K562 (cell line): ENCODE results near the gene ZNF410. TPM values are rescaled to one million over a fixed set of nuclear protein-coding genes. Genes with fewer than 3 reads are reported as not detected.

ENCODE experiments used
- ARHGAP35 ChIP-seq: fragments of 450-650 bp; IDR thresholded peaks from 2 replicates; pipeline ENCODE4 v1.6.1; 2018; ENCODE audit not compliant: partially characterized antibody
- BHLHE40 ChIP-seq: IDR thresholded peaks from 2 replicates; pipeline ENCODE4 v1.6.1; 2011; ENCODE audit warnings: low read length, improper control_type of control experiment
- ETS2 ChIP-seq: IDR thresholded peaks from 2 replicates; pipeline ENCODE4 v1.6.1; 2016; ENCODE audit warnings: borderline replicate concordance, missing genetic modification characterization, mild to moderate bottlenecking, moderate library complexity, missing compliant biosample characterization; ENCODE audit not compliant: poor library complexity, severe bottlenecking
- FOXK2 ChIP-seq, 2 experiments: fragments of 450-650 bp; IDR thresholded peaks in 1 of 2; conservative IDR thresholded peaks in 1 of 2; 2 replicates each; pipeline ENCODE4 v1.6.1; 2016; ENCODE audit warnings: low read depth in 2 of 2, mild to moderate bottlenecking in 1 of 2
- FUS ChIP-seq: fragments of 200-400 bp; formaldehyde crosslinking; optimal IDR thresholded peaks from 2 replicates; pipeline ENCODE3; 2017; ENCODE audit warnings: low read depth, low read length
- GABPB1 ChIP-seq: sonication (generic); formaldehyde crosslinking; IDR thresholded peaks from 2 replicates; pipeline ENCODE4 v1.8.0; 2022; ENCODE audit warnings: mild to moderate bottlenecking, missing genetic modification reagents
- MED1 ChIP-seq: sonication (generic); formaldehyde crosslinking; IDR thresholded peaks from 2 replicates; pipeline ENCODE4 v1.8.1; 2023; ENCODE audit warnings: missing genetic modification reagents, borderline replicate concordance
- MXI1 ChIP-seq: IDR thresholded peaks from 2 replicates; pipeline ENCODE4 v1.6.1; 2011; ENCODE audit warnings: low read depth, mild to moderate bottlenecking, improper control_type of control experiment, low read length
- RNF2 ChIP-seq: sonication (generic); IDR thresholded peaks from 2 replicates; pipeline ENCODE4 v1.6.1; 2016
- WHSC1 ChIP-seq: IDR thresholded peaks from one replicate; pipeline ENCODE4 v1.6.1; 2012; ENCODE audit warnings: low read length, control low read depth, inconsistent platforms
- ZNF561 ChIP-seq: fragments of 450-650 bp; formaldehyde crosslinking; conservative IDR thresholded peaks from 2 replicates; pipeline ENCODE4 v1.4.0; 2020; ENCODE audit warnings: mild to moderate bottlenecking, moderate library complexity
- polyA plus RNA-seq, 8 experiments: library from polyadenylated mRNA; depleted of rRNA in 4 of 8; stranded (reverse) in 5 of 8; unstranded in 3 of 8; fragments of >200 nt; fragmentation: Nextera tagmentation in 2 of 8; fragmentation: Illumina TruSeq in 1 of 8; extraction: Ambion mirVana in 2 of 8; extraction: Trizol in 1 of 8; gene quantifications; 2 replicates each; pipeline versions ENCODE4 v1.2.1 to v1.2.3, GENCODE V29; 2011 to 2014; ENCODE audit warnings: inconsistent platforms in 1 of 8, missing spikeins in 1 of 8
- total RNA-seq, 7 experiments: library from RNA; depleted of rRNA in 6 of 7; stranded (reverse); fragments of >200 nt in 6 of 7; fragmentation: Illumina TruSeq in 2 of 7; extraction: Trizol in 2 of 7; gene quantifications; 2 replicates each; pipeline versions ENCODE4 v1.2.1 to v1.2.3, GENCODE V29; 2011 to 2021; ENCODE audit warnings: low replicate concordance in 1 of 7
- TF ChIP-seq, protein P1 (sequence below), 3 experiments: IDR thresholded peaks in 2 of 3; conservative IDR thresholded peaks in 1 of 3; 2 replicates each; pipeline ENCODE4 v1.5.1; 2011 to 2012; ENCODE audit warnings: low read length in 3 of 3, mild to moderate bottlenecking in 3 of 3, control low read depth in 2 of 3, improper control_type of control experiment in 1 of 3, inconsistent platforms in 1 of 3, low read depth in 1 of 3, mixed read lengths in 1 of 3, moderate library complexity in 1 of 3; ENCODE audit not compliant: insufficient read depth in 2 of 3
- TF ChIP-seq, protein P2 (sequence below): sonication (generic); formaldehyde crosslinking; IDR thresholded peaks from 2 replicates; pipeline ENCODE4 v1.8.0; 2023; ENCODE audit warnings: mild to moderate bottlenecking, missing genetic modification reagents
- TF ChIP-seq, protein P3 (sequence below): fragments of 450-650 bp; IDR thresholded peaks from 2 replicates; pipeline ENCODE4 v1.6.1; 2017; ENCODE audit warnings: mild to moderate bottlenecking, moderate library complexity
- TF ChIP-seq, protein P4 (sequence below): fragments of 450-650 bp; IDR thresholded peaks from 2 replicates; pipeline ENCODE4 v1.6.1; 2018; ENCODE audit not compliant: partially characterized antibody

ZNF410 gene
- total and polyA plus RNA-seq, 9 of the 15 experiments (the other 6 are each of a cell fraction or from before 2014, with no cell fraction given): 20.5 to 64.8 (median 38.7) TPM

DNA sequence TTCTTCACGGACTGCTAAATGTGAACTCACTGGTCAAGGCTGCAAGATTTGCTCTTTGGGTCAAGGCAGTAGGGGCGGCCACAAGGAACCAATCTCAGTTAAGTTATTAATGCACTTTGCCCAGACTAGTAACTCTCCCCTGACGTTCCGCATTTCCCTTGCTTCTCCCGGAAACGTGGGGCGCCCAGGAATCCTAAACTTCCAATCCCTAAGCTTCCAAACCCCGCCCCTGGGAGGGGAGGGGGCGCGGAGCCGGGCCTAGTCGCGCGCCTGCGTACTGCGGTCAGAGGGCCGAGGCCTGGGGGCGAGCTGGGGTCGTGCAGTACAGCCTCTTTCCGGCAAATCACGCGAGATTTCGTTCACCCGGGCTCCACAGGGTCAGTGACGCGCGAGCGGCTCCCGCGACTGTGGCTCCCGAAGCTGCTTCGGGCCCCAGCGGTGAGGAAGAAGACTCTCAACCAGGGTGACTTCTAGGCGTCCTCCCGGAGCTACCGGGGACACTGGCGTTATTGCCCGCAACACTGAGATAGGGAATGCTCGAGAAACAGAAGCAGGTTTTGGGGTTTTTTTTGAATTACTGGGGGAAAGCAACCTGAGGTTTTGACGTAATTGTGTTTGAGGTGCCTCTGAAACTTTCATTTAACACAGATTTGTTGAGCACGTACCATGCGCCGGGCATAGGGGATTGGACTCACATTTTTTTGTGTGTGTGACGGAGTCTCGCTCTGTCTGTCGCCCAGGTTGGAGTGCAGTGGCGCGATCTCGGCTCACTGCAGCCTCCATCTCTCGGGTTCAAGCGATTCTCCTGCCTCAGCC lies 34.9 kb upstream of the ZNF410 start, which contains the start of gene PTGR2 (continued):
- TF ChIP-seq, protein P1, sequence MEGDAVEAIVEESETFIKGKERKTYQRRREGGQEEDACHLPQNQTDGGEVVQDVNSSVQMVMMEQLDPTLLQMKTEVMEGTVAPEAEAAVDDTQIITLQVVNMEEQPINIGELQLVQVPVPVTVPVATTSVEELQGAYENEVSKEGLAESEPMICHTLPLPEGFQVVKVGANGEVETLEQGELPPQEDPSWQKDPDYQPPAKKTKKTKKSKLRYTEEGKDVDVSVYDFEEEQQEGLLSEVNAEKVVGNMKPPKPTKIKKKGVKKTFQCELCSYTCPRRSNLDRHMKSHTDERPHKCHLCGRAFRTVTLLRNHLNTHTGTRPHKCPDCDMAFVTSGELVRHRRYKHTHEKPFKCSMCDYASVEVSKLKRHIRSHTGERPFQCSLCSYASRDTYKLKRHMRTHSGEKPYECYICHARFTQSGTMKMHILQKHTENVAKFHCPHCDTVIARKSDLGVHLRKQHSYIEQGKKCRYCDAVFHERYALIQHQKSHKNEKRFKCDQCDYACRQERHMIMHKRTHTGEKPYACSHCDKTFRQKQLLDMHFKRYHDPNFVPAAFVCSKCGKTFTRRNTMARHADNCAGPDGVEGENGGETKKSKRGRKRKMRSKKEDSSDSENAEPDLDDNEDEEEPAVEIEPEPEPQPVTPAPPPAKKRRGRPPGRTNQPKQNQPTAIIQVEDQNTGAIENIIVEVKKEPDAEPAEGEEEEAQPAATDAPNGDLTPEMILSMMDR (IDR thresholded peaks at IDR 0.05 in 2 of 3, conservative IDR thresholded peaks at IDR 0.05 in 1 of 3; ENCODE audit: insufficient read depth in 2 of 3, low read depth in 1 of 3, low read length in 3 of 3): 0 out of 6 replicates have a peak, but pooled peaks of 1 of the 3 experiments have one; percentile 7
- TF ChIP-seq GABPB1 (CRISPR knock-in tag) (0 out of 2 replicates have a peak, but pooled peaks have one; percentile 29), ZNF561 (CRISPR knock-in tag) (no peak), FUS (no peak), ETS2 (tag) (no peak), MXI1 (0 out of 2 replicates have a peak, but pooled peaks have one; percentile 18), BHLHE40 (0 out of 2 replicates have a peak, but pooled peaks have one; percentile 19), RNF2 (no peak), MED1 (no peak), FOXK2 (conservative IDR thresholded peaks at IDR 0.05 in 1 of 2, IDR thresholded peaks at IDR 0.05 in 1 of 2; ENCODE audit: low read depth in 2 of 2) (no peak), ARHGAP35 (peak; percentile 10), WHSC1 (no peak)
- TF ChIP-seq, protein P2, sequence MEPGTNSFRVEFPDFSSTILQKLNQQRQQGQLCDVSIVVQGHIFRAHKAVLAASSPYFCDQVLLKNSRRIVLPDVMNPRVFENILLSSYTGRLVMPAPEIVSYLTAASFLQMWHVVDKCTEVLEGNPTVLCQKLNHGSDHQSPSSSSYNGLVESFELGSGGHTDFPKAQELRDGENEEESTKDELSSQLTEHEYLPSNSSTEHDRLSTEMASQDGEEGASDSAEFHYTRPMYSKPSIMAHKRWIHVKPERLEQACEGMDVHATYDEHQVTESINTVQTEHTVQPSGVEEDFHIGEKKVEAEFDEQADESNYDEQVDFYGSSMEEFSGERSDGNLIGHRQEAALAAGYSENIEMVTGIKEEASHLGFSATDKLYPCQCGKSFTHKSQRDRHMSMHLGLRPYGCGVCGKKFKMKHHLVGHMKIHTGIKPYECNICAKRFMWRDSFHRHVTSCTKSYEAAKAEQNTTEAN (CRISPR knock-in tag): no peak; the same call in 1 of the 2 replicates
- TF ChIP-seq, protein P3, sequence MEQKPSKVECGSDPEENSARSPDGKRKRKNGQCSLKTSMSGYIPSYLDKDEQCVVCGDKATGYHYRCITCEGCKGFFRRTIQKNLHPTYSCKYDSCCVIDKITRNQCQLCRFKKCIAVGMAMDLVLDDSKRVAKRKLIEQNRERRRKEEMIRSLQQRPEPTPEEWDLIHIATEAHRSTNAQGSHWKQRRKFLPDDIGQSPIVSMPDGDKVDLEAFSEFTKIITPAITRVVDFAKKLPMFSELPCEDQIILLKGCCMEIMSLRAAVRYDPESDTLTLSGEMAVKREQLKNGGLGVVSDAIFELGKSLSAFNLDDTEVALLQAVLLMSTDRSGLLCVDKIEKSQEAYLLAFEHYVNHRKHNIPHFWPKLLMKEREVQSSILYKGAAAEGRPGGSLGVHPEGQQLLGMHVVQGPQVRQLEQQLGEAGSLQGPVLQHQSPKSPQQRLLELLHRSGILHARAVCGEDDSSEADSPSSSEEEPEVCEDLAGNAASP: no peak
- TF ChIP-seq, protein P4, sequence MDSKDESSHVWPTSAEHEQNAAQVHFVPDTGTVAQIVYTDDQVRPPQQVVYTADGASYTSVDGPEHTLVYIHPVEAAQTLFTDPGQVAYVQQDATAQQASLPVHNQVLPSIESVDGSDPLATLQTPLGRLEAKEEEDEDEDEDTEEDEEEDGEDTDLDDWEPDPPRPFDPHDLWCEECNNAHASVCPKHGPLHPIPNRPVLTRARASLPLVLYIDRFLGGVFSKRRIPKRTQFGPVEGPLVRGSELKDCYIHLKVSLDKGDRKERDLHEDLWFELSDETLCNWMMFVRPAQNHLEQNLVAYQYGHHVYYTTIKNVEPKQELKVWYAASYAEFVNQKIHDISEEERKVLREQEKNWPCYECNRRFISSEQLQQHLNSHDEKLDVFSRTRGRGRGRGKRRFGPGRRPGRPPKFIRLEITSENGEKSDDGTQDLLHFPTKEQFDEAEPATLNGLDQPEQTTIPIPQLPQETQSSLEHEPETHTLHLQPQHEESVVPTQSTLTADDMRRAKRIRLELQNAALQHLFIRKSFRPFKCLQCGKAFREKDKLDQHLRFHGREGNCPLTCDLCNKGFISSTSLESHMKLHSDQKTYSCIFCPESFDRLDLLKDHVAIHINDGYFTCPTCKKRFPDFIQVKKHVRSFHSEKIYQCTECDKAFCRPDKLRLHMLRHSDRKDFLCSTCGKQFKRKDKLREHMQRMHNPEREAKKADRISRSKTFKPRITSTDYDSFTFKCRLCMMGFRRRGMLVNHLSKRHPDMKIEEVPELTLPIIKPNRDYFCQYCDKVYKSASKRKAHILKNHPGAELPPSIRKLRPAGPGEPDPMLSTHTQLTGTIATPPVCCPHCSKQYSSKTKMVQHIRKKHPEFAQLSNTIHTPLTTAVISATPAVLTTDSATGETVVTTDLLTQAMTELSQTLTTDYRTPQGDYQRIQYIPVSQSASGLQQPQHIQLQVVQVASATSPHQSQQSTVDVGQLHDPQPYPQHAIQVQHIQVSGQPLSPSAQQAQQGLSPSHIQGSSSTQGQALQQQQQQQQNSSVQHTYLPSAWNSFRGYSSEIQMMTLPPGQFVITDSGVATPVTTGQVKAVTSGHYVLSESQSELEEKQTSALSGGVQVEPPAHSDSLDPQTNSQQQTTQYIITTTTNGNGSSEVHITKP: peak; percentile 36
